GM10266 (cell line): ENCODE results near the gene RASA1.
"Not testable (repeated sequence)": the region's sequence is repeated elsewhere in the genome, so short reads cannot be mapped to it uniquely, and the experiment has no call there.

ENCODE experiments used
- DNase-seq: peaks from one replicate; pipeline ENCODE4 v3.0.0; 2012; ENCODE audit errors: extremely low spot score
- CTCF ChIP-seq: IDR thresholded peaks from 2 replicates; pipeline ENCODE4 v1.5.1; 2012; ENCODE audit warnings: mild to moderate bottlenecking, low read depth; ENCODE audit not compliant: control insufficient read depth, insufficient read depth; ENCODE audit errors: missing control alignments

The RASA1 gene

GRCh38 chr5:87282269-87282668 lies 14.6 kb downstream of the RASA1 start:
- TF ChIP-seq CTCF: no peak
- DNase-seq: no peak

- not testable (repeated sequence) for DNase-seq
Measured at GRCh38 chr5:87287266-87287665, 19.6 kb downstream of the RASA1 start.

- no peak for DNase-seq
- TF ChIP-seq CTCF: no peak
Measured at GRCh38 chr5:87298692-87299362, 31.1 kb downstream of the RASA1 start.

- no peak for TF ChIP-seq CTCF
- DNase-seq: no peak
Measured at GRCh38 chr5:87300176-87300575, 32.5 kb downstream of the RASA1 start.

- no peak for DNase-seq
- no peak for TF ChIP-seq CTCF
Measured at GRCh38 chr5:87300744-87301143, 33.1 kb downstream of the RASA1 start.

GRCh38 chr5:87302061-87302460 lies 34.4 kb downstream of the RASA1 start:
- no peak for DNase-seq
- no peak for TF ChIP-seq CTCF

GRCh38 chr5:87303324-87303723 lies 35.6 kb downstream of the RASA1 start:
- no peak for TF ChIP-seq CTCF
- DNase-seq: no peak

- not testable (repeated sequence) for DNase-seq
Measured at GRCh38 chr5:87306090-87306489, 38.4 kb downstream of the RASA1 start.
